PC-3 (cell line): ENCODE data around the gene NTN5. TPM values are rescaled to one million over a fixed set of nuclear protein-coding genes. Genes with fewer than 3 reads are reported as not detected.
"Not testable (repeated sequence)": the region's sequence is repeated elsewhere in the genome, so short reads cannot be mapped to it uniquely, and the experiment has no call there.

Source experiments
- ATAC-seq: fragments of 200-7000 bp; cut with Tn5 transposase; 2 replicates; pipeline ENCODE4 v1.9.1; 2020; ENCODE audit warnings: mild to moderate bottlenecking, moderate library complexity
- BruUV-seq: library from RNA; stranded (reverse); fragments of 400-500 nt; replicated peaks from 2 replicates; lab custom pipeline; 2021; lab: Mats Ljungman, UMichigan
- CTCF ChIA-PET: fragments of 300-600 bp; sonication (Branson Sonifier 250); formaldehyde crosslinking; loops from one replicate; lab custom pipeline; 2022; ENCODE audit warnings: antibody characterized with exemption; lab: Charles Lee
- POLR2A ChIA-PET: fragments of 300-600 bp; sonication (Branson Sonifier 250); formaldehyde crosslinking; loops from one replicate; lab custom pipeline; 2022; ENCODE audit warnings: antibody characterized with exemption; ENCODE audit not compliant: unreplicated experiment; lab: Charles Lee
- DNase-seq: peaks from one replicate; pipeline ENCODE4 v3.0.0-alpha.2; 2015
- H2AFZ ChIP-seq: fragments of 300-600 bp; sonication (generic); 2 replicates; pipeline ENCODE4 v1.6.0; 2016; ENCODE audit warnings: antibody characterized with exemption, low read length
- H3F3A ChIP-seq: fragments of 300-600 bp; sonication (generic); one replicate; pipeline ENCODE4 v1.6.0; 2017; ENCODE audit warnings: antibody characterized with exemption, low read length, control low read depth, mild to moderate bottlenecking; ENCODE audit not compliant: unreplicated experiment
- H3K27ac ChIP-seq: fragments of 300-600 bp; sonication (generic); 2 replicates; pipeline ENCODE4 v1.5.1; 2016; ENCODE audit warnings: mild to moderate bottlenecking, low read length
- H3K27me3 ChIP-seq: fragments of 300-600 bp; sonication (generic); 2 replicates; pipeline ENCODE4 v1.6.1; 2016; ENCODE audit warnings: low read length, mixed read lengths
- H3K36me3 ChIP-seq: fragments of 300-600 bp; sonication (generic); 2 replicates; pipeline ENCODE4 v1.6.1; 2016; ENCODE audit warnings: low read depth, mixed run types, low read length, mixed read lengths
- H3K4me1 ChIP-seq: fragments of 300-600 bp; sonication (generic); 2 replicates; pipeline ENCODE4 v1.5.1; 2016; ENCODE audit warnings: low read length; ENCODE audit not compliant: insufficient read depth
- H3K4me2 ChIP-seq: fragments of 300-600 bp; sonication (generic); 2 replicates; pipeline ENCODE4 v1.6.0; 2016; ENCODE audit warnings: low read length
- H3K4me3 ChIP-seq: fragments of 300-600 bp; sonication (generic); 2 replicates; pipeline ENCODE4 v1.5.1; 2016; ENCODE audit warnings: mild to moderate bottlenecking, low read length, mixed read lengths
- H3K79me2 ChIP-seq: fragments of 300-600 bp; sonication (generic); 2 replicates; pipeline ENCODE4 v1.6.1; 2017; ENCODE audit warnings: low read length, mixed read lengths
- H3K9ac ChIP-seq: fragments of 300-600 bp; sonication (generic); 2 replicates; pipeline ENCODE4 v1.6.0; 2016; ENCODE audit warnings: mild to moderate bottlenecking, low read length
- H3K9me2 ChIP-seq: fragments of 300-600 bp; sonication (generic); replicated peaks from 2 replicates; pipeline ENCODE4 v1.6.1; 2016; ENCODE audit warnings: mixed run types, low read length, mixed read lengths
- H3K9me3 ChIP-seq: fragments of 300-600 bp; sonication (generic); 2 replicates; pipeline ENCODE4 v1.6.1; 2016; ENCODE audit warnings: low read length, mixed read lengths
- H4K20me1 ChIP-seq: fragments of 300-600 bp; sonication (generic); 2 replicates; pipeline ENCODE4 v1.6.1; 2016; ENCODE audit warnings: low read length, mixed read lengths
- EZH2 ChIP-seq: fragments of 300-600 bp; sonication (generic); IDR thresholded peaks from one replicate; pipeline ENCODE4 v1.6.1; 2017; ENCODE audit warnings: antibody characterized with exemption, mild to moderate bottlenecking, low read length; ENCODE audit not compliant: unreplicated experiment
- EZH2phosphoT487 ChIP-seq: fragments of 300-600 bp; sonication (generic); IDR thresholded peaks from 2 replicates; pipeline ENCODE4 v1.6.1; 2018; ENCODE audit warnings: mild to moderate bottlenecking, antibody characterized with exemption, low read length, borderline replicate concordance
- intact Hi-C: fragments of 100-400 bp; cut with micrococcal nuclease; formaldehyde crosslinking; loops from 2 replicates; pipeline ENCODE4 v1.9.0; 2023
- total RNA-seq: library from RNA; depleted of rRNA; stranded (reverse); fragments of >200 nt; gene quantifications from 2 replicates; pipeline ENCODE4 v1.2.3, GENCODE V29; 2014
- TF ChIP-seq, protein P1 (sequence below): fragments of 300-600 bp; sonication (generic); conservative IDR thresholded peaks from 2 replicates; pipeline ENCODE4 v1.5.1; 2017; ENCODE audit warnings: antibody characterized with exemption, low read depth, mild to moderate bottlenecking, low read length

NTN5 gene
- total RNA-seq, 1 experiment from 2014 or later, result 0.18 TPM

DNA sequence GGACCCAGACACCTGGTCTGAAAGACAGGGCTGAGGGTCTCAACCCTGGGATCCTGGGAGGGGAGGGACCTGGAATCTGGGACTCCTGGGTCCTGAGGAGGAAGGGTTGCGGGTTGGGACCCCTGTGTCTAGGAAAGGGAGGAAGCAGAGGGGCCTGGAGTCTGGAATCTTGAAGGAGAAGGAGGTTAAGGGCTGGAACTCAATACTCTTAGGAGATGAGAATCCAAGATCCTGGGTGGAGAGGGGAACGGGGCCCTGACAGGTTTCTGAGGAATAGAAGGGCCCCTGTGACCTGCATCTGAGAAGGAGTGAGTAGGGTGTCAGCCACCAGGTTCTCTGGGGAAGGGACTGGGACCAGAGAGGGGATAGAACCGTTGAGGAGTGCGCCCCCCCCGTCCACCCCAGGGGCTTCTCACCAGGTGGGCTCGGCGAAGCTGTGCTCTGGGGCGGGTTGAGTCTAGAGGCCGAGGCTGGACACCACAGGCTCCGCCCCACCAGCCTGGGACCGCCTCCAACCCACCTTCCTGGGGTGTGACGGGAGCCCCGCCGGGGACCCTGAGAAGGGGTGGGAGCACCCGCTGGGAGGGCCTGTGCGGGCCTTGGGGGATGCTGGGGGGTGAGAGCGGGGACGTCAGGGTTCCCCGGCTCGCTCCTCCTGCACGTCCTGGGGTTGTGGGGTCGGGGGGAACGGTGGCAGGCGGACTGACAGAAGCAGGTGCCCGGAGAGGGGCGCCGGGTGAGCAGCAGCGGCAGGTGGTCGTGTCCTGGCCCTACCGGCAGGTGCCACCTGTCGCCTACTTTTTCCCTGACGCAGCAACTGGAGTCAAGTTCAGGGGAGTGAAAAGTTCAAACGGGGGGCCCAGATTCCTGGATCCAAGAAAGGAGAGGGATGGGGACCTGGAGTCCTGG lies 46.7 kb upstream of the NTN5 start, which contains the start of gene MAMSTR:
Gene MAMSTR, minus strand, starts transcription at position 463 of the 909 bp plus-strand sequence. CDS start 694 bp downstream, outside the sequence.
- POLR2A ChIA-PET, result no interaction called here

DNA sequence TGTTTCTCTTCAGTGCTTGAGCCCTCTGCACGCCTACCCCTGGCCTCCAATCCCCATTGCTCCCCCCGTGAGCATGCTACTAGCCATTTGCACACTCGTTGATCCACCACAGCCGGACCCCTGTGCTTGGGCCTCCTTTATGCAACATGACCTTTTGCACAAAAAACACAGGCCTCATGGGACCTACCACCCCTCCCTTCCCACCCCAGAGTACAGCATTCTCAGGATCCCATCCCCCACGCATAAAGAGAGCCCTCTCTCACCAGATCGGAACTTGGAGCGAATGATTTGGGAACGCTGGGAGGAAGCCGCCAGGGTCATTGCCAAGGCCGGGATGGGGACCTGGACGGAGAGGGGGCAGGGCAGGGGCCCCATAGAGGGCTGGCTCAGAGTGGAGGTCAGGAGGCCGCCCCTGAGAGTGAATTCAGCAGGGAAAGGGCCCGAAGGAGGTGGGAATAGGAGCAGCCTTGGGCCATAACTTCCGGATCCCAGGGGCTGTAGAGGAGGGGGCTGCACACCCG lies 46.0 kb upstream of the NTN5 start:
- Histone ChIP-seq H3K4me3 (no peak overlapping the region), H3K9me2 (no peaks in the 10 kb centered on the region), H3K4me1 (no peaks in the 10 kb centered on the region), H3K27me3 (no peaks in the 10 kb centered on the region), H3K27ac (no peak overlapping the region), H4K20me1 (no peaks in the 10 kb centered on the region), H3K4me2 (no peak overlapping the region), H3K9ac (no peak overlapping the region), H3K9me3 (no peaks in the 10 kb centered on the region), H2AFZ (no peak overlapping the region), H3K79me2 (no peaks in the 10 kb centered on the region; the same call in 1 of the 2 replicates), H3K36me3 (no peaks in the 10 kb centered on the region), H3F3A (no peaks in the 10 kb centered on the region)
- intact Hi-C loops, result no loop called here
- POLR2A ChIA-PET, result no interaction called here
- CTCF ChIA-PET, result no interaction called here
- DNase-seq, result no peak
- no peak for ATAC-seq
- TF ChIP-seq, protein P1, sequence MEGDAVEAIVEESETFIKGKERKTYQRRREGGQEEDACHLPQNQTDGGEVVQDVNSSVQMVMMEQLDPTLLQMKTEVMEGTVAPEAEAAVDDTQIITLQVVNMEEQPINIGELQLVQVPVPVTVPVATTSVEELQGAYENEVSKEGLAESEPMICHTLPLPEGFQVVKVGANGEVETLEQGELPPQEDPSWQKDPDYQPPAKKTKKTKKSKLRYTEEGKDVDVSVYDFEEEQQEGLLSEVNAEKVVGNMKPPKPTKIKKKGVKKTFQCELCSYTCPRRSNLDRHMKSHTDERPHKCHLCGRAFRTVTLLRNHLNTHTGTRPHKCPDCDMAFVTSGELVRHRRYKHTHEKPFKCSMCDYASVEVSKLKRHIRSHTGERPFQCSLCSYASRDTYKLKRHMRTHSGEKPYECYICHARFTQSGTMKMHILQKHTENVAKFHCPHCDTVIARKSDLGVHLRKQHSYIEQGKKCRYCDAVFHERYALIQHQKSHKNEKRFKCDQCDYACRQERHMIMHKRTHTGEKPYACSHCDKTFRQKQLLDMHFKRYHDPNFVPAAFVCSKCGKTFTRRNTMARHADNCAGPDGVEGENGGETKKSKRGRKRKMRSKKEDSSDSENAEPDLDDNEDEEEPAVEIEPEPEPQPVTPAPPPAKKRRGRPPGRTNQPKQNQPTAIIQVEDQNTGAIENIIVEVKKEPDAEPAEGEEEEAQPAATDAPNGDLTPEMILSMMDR, result no peak
- no peak for TF ChIP-seq EZH2
- no peak for TF ChIP-seq EZH2phosphoT487
- BruUV-seq, result no TSS peak

More for the DNA sequence above, 46.7 kb upstream of the NTN5 start, which contains the start of gene MAMSTR:
- H3K27me3 ChIP-seq, result no peaks in the 10 kb centered on the region
- H3K9me3 ChIP-seq, result no peaks in the 10 kb centered on the region
- DNase-seq (no peak), ATAC-seq (no peak)
- H3K36me3 ChIP-seq, result no peaks in the 10 kb centered on the region
- no peaks in the 10 kb centered on the region for H3K79me2 ChIP-seq
- no peaks in the 10 kb centered on the region for H4K20me1 ChIP-seq
- peak within 1 kb of the TSS; percentile 69 for H3K4me3 ChIP-seq
- CTCF ChIA-PET, result no interaction called here
- no peaks in the 10 kb centered on the region for H3K9me2 ChIP-seq
- H3K9ac ChIP-seq, result no peak within 1 kb of the TSS
- BruUV-seq, result no TSS peak
- H3K4me1 ChIP-seq, result no peaks in the 10 kb centered on the region
- H3K27ac ChIP-seq, result no peak within 1 kb of the TSS
- no peak for TF ChIP-seq EZH2
- TF ChIP-seq EZH2phosphoT487, result no peak
- TF ChIP-seq, protein P1, result no peak
- intact Hi-C loops, result no loop called here
- H3K4me2 ChIP-seq, result peak within 1 kb of the TSS; percentile 80
- H3F3A ChIP-seq, result no peaks in the 10 kb centered on the region
- peak within 1 kb of the TSS; percentile 85 for H2AFZ ChIP-seq

DNA sequence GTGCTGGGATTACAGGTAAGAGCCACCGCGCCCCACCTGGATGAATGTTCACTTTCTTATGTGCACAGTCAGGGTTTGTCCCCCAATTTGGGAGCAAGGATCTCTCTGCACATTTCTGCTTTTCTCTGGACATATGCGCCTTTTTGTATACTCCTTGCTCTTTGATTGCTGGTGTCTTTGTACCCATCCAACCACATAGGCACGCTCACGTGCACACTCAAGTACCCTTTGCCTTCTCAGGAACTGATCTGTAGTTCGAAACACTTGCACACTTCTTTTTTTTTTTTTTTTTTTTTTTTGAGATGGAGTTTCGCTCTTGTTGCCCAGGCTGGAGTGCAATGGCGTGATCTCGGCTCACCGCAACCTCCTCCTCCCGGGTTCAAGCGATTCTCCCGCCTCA lies 45.3 kb upstream of the NTN5 start:
- H3K36me3 ChIP-seq, H3K27me3 ChIP-seq, H3K9ac ChIP-seq, H3K9me3 ChIP-seq, H3K4me1 ChIP-seq, H3K4me3 ChIP-seq, H3F3A ChIP-seq, H3K9me2 ChIP-seq, H3K4me2 ChIP-seq, POLR2A ChIA-PET, H2AFZ ChIP-seq, H3K27ac ChIP-seq, DNase-seq, CTCF ChIA-PET, intact Hi-C loops, BruUV-seq, ATAC-seq, H4K20me1 ChIP-seq, H3K79me2 ChIP-seq: not testable (repeated sequence)
